HL-60/S4 treated with retinoic acid at 250 ng/mL for 4 days and 3 days (cell line): ENCODE measurements around the gene AK8.

ENCODE experiments used
- in situ Hi-C: fragments of 300-500 bp; cut with MboI; formaldehyde crosslinking; loops from 2 replicates; pipeline ENCODE4 v1.7.0; 2022; ENCODE audit warnings: low sequenced_read_pairs

The AK8 gene

DNA sequence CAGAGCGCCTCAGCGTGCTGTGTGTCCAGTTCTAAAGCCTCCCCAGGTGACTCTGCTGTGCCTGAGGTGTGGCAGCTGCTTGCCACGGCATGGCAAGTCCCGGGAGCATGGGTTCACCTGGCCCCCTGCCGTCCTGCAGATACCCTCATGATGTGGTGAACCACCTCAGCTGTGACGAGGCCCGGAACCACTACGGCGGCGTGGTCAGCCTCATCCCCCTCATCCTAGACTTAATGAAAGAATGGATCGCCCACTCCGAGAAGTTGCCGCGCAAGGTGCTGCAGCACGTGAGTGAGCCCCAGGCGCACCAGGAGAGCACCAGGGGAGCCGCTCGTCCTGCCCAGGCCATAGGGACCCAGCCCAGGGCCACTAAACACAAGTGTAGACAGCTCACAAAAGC, 10.1 kb upstream of the AK8 start:
- in situ Hi-C loops, result no loop called here

DNA sequence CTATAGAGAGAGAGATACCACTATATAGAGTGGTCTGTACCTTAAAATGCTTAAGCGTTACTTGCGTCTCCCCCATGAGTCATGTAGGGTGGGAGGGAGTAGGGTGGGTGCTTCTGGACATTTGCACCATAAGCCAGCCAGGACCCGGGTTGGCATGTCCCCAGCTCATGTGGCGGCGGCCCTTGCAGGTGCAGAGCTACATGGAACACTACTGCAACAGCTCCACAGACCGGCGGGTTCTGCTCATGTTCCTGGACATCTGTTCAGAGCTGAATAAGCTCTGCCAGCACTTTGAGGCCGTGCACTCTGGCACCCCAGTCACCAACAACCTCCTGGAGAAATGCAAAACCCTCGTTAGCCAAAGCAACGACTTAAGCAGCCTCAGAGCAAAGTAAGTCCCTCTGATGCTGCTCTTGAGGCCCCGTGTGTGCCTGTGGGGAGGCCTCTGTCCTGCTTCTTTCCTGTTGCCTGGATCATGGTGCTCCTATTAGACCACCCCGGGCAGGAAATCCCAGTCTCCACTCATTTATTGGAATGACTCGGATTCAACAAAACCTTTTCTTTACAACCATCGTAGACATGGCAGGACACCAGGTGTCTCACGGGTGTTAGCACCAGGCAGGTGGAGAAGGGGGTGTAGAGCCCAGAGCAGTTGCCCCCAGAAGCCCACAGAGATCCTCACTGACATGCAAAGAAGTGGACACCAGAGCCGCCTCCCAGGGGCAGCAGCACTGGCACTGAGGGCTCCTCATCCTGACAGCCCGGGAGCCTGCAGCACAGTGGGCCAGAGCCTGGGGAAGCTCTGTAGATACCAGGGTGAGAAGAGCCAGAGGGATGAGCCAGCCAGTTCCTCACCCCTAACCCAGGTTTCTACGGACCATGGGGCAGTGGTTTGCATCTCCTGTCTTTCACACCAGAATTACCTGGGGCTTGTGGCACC, 9.4 kb upstream of the AK8 start:
- in situ Hi-C loops, result no loop called here

DNA sequence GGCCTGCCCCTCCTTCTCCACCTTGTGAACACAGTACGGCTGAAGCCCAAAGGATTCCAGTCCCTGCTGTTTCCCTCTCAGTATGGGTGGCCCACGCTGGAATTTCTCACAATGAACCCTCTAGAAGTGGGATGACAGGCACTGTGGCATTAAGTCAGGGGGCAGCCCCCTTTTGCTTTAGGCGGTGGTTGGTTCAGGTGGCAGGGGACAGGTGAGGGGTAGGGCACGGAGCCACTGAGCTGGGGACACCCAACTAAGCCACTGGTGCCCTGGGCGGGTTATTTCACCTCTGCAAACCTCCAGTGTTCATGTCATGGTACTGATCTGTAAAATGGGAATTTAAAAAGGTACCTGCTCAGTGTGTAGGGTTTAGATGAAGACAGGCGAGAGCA, 8.2 kb upstream of the AK8 start:
- in situ Hi-C loops, result no loop called here

DNA sequence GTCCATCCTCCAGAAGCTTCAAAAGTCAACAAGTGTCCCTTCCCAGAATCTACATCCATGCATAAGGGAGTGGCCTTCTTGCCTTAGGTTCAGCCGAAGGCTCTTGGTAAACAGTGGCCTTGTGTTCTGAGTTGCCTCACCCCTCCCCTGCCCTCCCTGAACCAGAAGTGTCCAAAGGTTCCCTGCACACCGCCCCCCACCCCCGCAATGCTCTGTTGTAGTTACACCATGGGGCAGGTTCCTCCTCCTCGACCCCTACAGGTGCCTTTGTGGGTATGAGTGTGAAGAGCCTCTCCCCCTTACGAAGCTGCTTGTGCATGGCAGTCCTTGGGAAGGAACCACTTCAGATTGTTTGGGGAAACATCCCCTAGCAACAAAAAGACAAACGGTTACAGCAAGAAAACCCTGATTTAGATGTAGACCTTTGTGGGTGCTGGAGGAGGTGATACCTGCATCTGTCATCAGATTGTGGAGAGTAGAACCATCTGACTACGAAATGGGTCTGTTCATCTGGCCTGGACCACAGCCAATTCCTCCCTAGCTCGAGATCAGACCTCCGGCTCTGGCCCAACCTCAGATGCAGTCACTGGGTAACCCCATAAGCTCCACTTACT, 7.7 kb upstream of the AK8 start:
- in situ Hi-C loops, result no loop called here

DNA sequence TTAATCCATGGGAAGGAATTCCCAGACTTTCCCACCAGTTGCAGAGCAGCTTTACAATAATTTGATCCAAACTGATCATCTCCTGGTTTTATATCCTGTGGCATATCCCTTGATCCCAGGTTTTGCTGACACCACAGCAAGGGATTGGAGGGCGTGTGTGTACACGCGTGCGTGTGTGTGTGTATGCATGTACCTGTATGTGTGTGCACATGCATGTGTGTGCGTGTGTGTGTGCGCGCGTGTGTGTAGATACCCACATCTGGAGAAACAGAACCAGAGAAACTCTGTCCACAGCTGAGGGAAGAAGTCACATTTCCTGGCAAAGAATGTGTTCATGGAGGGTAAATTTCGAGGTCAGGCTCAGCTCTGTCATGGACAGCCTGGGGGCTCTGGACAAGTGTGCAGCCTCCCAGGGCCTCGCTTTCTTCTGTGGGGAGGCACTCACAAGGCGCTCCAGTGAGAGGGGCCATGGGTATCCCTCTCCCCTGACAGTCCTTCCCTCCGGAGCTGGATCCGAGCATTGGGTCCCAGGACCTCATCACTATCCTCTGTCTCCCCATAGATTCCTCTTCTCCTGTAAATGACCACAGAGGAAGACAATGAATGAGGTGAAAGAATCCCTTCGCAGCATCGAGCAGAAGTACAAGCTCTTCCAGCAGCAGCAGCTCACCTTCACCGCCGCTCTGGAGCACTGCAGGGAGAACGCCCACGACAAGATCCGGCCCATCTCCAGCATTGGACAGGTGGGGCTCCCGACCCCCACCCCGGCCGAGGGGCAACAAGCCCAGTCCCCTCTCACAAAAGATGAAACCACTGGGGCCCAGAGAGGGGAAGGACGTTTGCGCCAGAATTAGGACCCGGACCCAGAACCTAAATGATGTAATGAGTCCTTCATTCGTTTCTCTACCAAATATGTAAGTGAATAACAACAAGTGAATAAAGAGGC, 5.5 kb upstream of the AK8 start:
- in situ Hi-C loops, result no loop called here

DNA sequence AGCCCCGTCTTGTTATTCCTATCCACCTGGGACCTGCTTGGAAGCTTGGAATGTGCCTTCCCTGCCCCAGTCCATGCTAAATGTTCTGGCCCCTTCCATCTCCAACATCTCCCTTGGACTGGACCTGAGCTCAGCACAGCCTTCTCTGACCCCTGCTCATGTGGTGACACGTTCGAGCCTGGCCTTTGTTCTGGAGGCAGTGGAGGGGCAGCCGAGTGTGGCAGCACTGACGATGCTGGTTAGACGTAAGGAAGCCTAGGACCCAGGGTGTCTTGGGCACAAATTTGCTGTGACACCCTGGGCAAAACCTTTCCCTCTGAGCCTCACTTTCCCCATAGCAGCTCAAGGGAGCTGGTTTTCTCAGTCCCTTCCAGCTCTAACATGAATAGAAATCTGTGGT, 4.5 kb upstream of the AK8 start:
- in situ Hi-C loops, result no loop called here

DNA sequence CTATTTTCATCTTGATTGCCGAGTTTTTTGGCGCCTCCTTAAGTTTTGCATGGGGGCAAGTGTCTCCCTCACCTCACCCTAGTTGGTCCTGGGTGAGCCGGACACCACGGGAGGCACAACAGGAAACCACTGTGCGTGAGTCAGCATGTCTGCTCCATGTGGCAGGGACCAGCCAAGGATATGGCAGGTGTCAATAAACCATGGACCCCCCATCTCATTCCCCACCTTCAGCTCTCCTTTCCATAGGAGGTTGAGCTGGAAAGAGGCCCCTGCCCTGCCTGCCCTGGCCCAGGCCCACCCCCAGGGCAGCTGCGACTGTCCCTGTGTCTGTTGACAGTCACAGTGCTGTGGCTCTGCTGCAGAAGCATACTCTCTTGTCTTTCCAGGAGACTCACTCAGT, 3.7 kb upstream of the AK8 start:
- in situ Hi-C loops, result no loop called here

DNA sequence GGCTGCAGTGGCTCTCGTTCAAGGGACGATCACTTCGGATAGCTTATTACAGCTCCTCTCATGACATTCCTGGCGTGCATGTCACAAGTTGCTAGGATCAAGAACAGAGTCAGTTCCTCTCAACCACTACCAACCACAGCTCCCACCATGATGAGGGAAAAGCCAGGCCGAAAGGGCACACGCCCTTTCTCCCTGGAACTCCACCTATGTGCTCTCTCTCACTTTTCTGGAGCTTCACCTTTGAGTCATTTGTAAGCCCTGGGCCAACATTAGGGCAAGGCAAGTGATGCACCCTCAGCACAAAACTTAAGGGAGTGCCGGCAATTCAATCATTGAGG, 2.2 kb upstream of the AK8 start:
- in situ Hi-C loops, result no loop called here

DNA sequence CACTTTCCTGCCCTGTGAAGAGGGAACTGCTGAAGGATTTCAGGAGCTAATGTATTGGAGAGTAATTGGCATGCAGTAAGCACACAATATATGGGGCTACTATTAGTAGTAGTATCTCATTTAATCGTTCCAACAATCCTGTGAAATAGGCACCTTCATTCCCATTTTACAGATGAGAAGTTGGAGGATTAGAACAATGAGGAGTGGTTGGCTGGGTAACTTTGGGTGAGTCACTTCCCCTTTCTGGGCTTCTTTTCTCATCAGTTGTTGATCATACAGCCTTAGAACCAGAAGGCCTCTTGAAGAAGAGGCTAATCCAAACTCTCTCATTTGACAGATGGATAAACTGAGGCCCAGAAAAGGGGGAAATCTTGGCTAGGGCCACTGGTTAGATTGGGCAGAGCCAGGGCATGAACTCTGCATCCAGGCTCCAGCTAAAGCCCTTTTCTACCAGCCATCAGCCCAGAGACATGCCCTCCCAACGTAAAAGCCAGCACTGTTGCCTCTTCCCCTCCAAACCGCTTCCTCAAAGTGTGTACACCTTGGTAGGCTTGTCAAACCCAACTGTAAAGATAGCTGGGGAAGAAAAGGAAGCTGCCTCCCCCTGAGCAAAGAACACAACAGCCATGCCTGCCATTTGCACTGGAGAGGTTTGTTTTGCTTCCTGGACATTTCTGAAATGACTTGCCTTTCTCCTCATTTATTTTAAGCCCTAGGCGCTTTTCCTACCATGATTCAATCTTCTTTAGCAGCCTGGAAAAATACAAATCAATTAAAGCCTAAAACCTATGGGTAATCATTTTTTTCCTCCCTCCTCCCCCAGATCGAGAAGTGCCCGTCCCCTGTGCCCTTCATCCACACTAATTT, 1.6 kb upstream of the AK8 start:
- in situ Hi-C loops, result no loop called here

DNA sequence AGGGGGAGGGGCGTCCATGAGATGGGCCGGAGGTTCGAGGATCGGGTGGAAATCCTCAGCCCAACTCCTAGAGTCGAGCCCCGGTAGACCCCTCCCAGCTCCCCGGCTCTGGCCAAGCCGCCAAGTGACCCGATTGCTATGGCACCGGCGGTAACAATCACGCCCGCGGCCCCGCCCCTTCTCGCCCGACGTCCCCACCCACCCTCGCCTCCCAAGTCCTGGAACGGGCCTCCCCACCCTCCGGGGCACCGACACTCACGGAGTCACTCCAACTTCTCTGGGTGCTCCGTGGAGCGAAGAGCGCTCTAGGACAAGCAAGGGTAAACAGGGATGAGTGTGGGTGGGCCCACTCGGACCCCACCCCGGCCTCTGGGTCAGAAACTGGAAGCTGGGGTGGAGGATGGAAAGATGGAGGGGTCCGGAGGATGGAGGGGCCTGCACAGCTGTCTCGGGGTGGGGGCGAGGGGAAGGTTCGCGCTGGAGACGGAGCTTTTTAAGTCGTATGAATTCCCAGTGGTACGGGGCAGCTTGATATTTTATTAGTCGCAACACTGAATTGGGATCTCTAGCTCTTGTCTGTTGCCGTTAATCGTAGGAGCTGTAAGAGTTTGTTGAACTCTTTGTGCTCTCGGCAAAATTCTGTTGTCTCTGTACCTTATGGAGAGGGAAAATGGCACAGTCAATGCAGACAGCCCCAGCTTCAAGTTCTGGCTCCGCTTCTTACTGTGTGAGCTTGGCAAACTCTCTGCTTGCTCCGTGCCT, 792 bp upstream of the AK8 start, which contains the start of gene SPACA9:
SPACA9 (plus strand) TSS at position 204 of the 762 bp plus-strand sequence. CDS start 5,050 bp downstream, outside the sequence.
- in situ Hi-C loops, result no loop called here

DNA sequence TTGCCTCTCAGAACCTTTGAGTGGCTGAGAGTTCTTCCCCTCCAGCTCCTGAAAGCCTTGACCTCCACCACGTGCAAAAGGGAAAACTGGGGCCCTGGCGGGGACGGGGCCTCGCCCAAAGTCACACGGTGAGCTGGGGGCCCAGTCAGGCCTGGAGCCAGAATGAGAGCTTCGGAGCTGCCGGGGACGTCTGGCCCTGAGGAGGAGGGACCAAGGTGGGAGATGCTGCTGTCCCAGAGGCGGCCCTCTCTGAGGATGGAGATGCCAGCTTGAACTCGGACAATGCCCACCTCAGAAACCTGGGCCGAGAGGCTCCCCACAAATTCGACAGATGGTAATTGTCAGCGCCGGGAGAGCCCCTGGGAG, 643 bp downstream of the AK8 start:
- in situ Hi-C loops, result no loop called here

DNA sequence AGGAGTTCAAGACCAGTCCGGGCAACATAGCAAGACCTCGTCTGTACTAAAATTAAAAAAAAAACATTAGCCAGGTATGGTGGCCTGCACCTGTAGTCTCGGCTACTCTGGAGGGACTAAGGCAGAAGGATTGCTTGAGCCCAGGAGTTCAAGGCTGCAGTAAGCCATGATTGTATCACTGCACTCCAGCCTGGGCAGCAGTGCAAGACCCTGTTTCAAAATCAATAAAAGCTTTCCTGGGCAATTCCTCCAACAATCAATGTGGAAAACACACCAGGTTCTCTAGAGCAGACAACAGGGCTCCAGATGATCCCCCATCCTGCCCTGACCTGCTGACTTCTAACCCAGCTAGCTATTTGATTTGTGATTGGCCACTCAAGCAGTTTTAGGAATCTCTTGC, 1.2 kb downstream of the AK8 start:
- in situ Hi-C loops, result no loop called here

DNA sequence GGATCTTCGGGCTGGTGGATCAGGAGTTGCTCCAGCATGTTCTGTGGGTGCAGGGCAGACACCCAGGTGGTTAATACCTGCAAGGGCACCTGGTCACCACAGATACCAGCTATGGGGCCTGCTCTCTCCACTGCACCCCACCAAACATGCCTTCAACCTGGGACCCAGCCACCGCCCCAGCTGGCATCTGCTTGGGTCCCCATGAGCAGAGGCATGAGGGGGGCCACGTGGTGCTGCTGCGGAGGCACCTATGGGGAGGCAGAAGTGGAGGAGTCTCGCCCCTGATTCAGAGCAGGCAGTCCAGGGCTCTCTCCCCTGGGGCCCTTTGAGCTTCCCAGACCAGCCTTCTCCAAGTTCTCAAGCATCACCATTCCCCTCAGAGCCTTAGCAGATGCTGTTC, 2.9 kb downstream of the AK8 start:
- in situ Hi-C loops, result no loop called here

DNA sequence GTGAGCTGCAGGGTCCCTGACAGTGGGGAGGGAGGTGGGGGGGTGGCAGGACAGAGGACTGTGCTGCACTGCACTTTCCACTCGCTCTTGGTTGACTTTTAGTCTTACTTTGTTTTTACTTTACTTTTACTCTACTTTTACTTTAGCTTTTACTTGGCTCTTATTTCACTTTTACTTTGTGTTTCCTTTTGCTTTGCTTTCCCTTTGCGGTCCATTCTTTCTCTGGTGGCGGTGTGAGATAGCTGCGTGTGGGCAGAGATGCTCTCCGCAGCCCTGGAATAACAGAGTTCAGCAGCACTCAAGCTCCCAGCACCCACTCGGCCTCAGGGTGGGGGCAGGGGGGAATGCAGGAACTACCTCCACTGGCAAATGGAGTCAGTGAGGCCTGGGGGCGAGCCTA, 4.7 kb downstream of the AK8 start:
- in situ Hi-C loops, result no loop called here

DNA sequence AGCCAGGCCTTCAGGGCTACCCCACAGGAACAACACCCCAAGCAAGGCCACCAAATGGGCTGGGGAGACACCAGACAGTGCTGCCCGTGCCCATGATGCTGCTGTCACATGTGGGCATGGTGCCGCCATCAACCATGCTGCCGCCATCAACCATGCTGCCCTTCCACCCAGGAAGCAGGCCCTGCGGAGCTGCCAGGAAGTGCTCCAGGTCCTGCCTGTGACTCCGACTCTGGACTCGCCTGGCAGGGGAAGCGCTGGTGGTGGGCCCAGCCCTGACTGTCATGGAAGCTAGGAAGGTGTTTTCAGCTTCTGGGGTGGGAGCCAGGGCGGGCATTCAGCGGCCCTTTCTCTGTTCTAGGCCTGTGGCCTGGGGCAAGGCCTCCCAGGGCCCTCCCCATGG, 8.8 kb downstream of the AK8 start:
- in situ Hi-C loops, result no loop called here

DNA sequence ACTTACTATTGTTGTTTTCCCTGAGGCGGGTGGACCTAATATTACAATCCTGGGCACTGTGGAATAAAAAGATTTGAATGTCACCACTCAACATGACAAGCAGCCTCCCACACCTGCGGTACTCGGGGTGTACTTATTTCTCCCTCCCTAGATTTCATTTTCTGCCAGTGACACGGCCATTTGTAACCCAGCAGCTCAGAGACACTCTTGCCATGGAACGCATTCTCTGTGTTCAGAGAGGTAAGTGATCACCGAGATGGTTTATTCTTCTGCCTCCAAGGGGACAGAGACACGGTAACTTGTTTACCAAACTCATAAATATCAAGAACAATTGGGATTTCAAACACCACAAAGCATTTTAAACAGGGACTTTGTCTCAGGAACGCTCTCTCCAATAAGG, 11.2 kb downstream of the AK8 start:
- in situ Hi-C loops, result no loop called here

DNA sequence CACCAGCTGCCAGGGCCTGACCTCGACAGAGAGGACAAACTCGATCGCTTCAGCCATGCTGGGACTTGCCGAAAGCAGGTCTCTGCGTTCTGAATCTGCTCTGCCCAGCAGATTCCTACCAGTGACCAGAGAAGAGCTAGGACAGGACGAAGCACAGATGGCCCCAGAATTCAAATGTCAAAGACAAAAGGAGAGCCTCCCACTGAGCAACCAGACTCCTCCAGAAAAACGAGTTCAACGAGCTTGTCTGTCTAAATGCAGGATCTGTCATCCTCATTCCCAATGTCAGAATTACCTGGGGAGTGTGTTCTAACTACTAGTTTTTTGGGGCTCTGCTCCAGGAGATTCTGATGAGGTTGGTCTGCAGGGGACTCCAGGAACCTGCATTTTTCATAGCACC, 13.4 kb downstream of the AK8 start:
- in situ Hi-C loops, result no loop called here

DNA sequence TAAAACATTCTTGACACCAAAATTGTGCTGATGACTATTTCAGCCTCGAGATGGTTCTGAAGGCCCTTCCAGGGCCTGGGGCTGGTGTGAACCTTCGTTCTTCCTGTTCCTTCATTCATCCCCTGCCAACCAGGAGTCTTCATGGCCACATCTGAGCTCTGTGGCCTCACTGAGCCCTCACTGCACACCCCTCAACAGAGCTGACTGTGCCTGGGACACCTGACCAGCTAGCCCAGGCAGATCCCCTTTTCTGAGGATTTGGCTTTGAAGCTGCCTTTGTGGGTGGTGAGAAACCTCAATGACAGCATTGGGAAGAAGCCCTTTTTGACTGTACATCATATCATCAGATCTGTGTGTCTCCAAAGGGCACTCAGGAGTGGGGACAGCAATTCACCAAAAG, 13.8 kb downstream of the AK8 start:
- in situ Hi-C loops, result no loop called here

DNA sequence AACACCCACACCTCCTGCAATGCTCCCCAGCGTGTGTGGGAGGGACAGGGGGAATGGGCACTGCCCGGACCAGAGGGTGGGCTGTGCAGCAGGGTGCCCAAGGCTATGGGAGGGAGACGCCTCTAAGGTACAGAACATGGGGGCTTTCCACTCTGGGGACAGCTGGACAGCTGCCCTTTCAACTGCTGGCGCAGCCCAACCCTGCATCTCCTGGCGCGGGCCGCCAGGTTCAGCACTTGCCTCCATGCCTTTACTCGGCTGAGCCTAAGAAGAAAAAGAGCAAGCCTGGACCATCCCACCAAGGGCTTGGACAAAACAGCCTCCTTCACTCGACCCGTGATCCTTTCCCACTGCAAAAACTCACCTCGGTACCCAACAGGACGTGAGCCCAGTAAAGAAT, 15.0 kb downstream of the AK8 start:
- in situ Hi-C loops, result no loop called here

DNA sequence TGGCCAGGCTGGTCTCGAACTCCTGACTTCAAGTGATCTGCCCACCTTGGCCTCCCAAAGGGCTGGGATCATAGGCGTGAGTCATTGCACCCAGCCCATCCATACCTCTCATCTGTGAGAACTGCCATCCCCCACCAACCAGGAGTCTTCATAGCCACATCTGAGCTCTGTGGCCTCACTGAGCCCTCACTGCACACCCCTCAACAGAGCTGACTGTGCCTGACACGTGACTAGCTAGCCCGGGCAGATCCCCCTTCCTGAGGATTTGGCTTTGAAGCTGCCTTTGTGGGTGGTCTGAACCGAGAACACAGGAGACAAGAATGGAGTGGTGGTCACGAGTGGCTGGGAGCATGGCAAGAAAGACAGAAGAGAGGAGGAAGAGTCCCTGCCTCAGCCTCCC, 15.6 kb downstream of the AK8 start:
- in situ Hi-C loops, result no loop called here
